Measurements from ENCODE around the gene EPN2.

EPN2 gene

GRCh38 chr17:19311421-19312215 lies 74.5 kb downstream of the EPN2 start:
- DNase-seq (ENCODE audit: low read depth): no peak

GRCh38 chr17:19312406-19312805 lies 75.2 kb downstream of the EPN2 start:
- DNase-seq (ENCODE audit: low read depth): no peak

GRCh38 chr17:19313066-19313745 lies 76.0 kb downstream of the EPN2 start:
- DNase-seq (ENCODE audit: low read depth): no peak

- DNase-seq (ENCODE audit: low read depth): no peak
Observed at GRCh38 chr17:19313746-19314651, 76.8 kb downstream of the EPN2 start.

GRCh38 chr17:19315104-19315503 lies 77.9 kb downstream of the EPN2 start:
- DNase-seq (ENCODE audit: low read depth): no peak

GRCh38 chr17:19316761-19317358 lies 79.7 kb downstream of the EPN2 start:
- no peak for DNase-seq (ENCODE audit: low read depth)

- no peak for DNase-seq (ENCODE audit: low read depth)
Observed at GRCh38 chr17:19317359-19318095, 80.4 kb downstream of the EPN2 start.

- no peak for DNase-seq (ENCODE audit: low read depth)
Observed at GRCh38 chr17:19318611-19319010, 81.4 kb downstream of the EPN2 start.

GRCh38 chr17:19319771-19320505 lies 82.8 kb downstream of the EPN2 start:
- DNase-seq (ENCODE audit: low read depth): no peak

GRCh38 chr17:19320876-19321275 lies 83.7 kb downstream of the EPN2 start:
- DNase-seq (ENCODE audit: low read depth): no peak

- DNase-seq (ENCODE audit: low read depth): no peak
Observed at GRCh38 chr17:19321481-19322128, 84.4 kb downstream of the EPN2 start.

GRCh38 chr17:19322129-19322505 lies 85.0 kb downstream of the EPN2 start:
- DNase-seq (ENCODE audit: low read depth): no peak

- DNase-seq (ENCODE audit: low read depth): no peak
Observed at GRCh38 chr17:19322861-19323260, 85.7 kb downstream of the EPN2 start.

GRCh38 chr17:19325542-19325941 lies 88.4 kb downstream of the EPN2 start:
- no peak for DNase-seq (ENCODE audit: low read depth)

GRCh38 chr17:19327031-19327783 lies 90.0 kb downstream of the EPN2 start:
- no peak for DNase-seq (ENCODE audit: low read depth)

GRCh38 chr17:19328441-19329061 lies 91.4 kb downstream of the EPN2 start:
- DNase-seq (ENCODE audit: low read depth): no peak

GRCh38 chr17:19329136-19329535 lies 92.0 kb downstream of the EPN2 start:
- no peak for DNase-seq (ENCODE audit: low read depth)

GRCh38 chr17:19329839-19330238 lies 92.7 kb downstream of the EPN2 start:
- no peak for DNase-seq (ENCODE audit: low read depth)

GRCh38 chr17:19330271-19330670 lies 93.1 kb downstream of the EPN2 start:
- no peak for DNase-seq (ENCODE audit: low read depth)

Data from activated T-helper 1 cell treated with Interleukin-2 at 50 U/mL for 16 hours (primary cell).